SK-N-SH (cell line): ENCODE measurements around the gene SHANK1. TPM values are rescaled to one million over a fixed set of nuclear protein-coding genes. Genes with fewer than 3 reads are reported as not detected.

Source experiments
- CTCF ChIA-PET: fragments of 300-600, 350-600 bp; formaldehyde crosslinking; extraction: SDS; loops from one replicate; lab custom pipeline; 2021; lab: Yijun Ruan, JAX
- POLR2A ChIA-PET: fragments of 350-600 bp; sonication (Branson Sonifier 250); formaldehyde crosslinking; extraction: SDS; loops from one replicate; lab custom pipeline; 2020; ENCODE audit warnings: antibody characterized with exemption, inconsistent platforms; lab: Yijun Ruan, JAX
- DNase-seq: peaks from one replicate; pipeline ENCODE4 v3.0.0; 2012
- H2AFZ ChIP-seq: fragments of 200-600 bp; sonication (generic); 2 replicates; pipeline ENCODE4 v1.8.1; 2016; ENCODE audit warnings: antibody characterized with exemption, mild to moderate bottlenecking, low read depth
- H3F3A ChIP-seq: fragments of 200-600 bp; sonication (generic); replicated peaks from 2 replicates; pipeline ENCODE3; 2016; ENCODE audit warnings: antibody characterized with exemption, mild to moderate bottlenecking; ENCODE audit not compliant: insufficient read depth
- H3K27ac ChIP-seq, 2 experiments: fragments of 200-500 bp in 1 of 2; fragments of 200-600 bp in 1 of 2; sonication (Bioruptor generic) in 1 of 2; sonication (generic), shearing (Covaris generic) in 1 of 2; 2 replicates each; pipeline versions ENCODE4 v1.5.1 to v1.6.1; 2014 to 2016; ENCODE audit warnings: low read depth in 2 of 2, inconsistent platforms in 1 of 2, low read length in 1 of 2, mild to moderate bottlenecking in 1 of 2, mixed read lengths in 1 of 2
- H3K27me3 ChIP-seq: fragments of 200-600 bp; sonication (generic), shearing (Covaris generic); 2 replicates; pipeline ENCODE4 v1.6.1; 2016; ENCODE audit warnings: mixed run types; ENCODE audit not compliant: insufficient read depth
- H3K36me3 ChIP-seq, 2 experiments: fragments of 200-500 bp in 1 of 2; fragments of 200-600 bp in 1 of 2; sonication (Bioruptor generic) in 1 of 2; sonication (generic) in 1 of 2; replicated peaks in 1 of 2; 2 replicates each; pipeline versions ENCODE3 to v1.5.1; 2014 to 2016; ENCODE audit warnings: low read length in 1 of 2, mild to moderate bottlenecking in 1 of 2; ENCODE audit not compliant: insufficient read depth in 2 of 2, control insufficient read depth in 1 of 2
- H3K4me1 ChIP-seq, 2 experiments: fragments of 200-500 bp in 1 of 2; fragments of 200-600 bp in 1 of 2; sonication (Bioruptor generic) in 1 of 2; sonication (generic), shearing (Covaris generic) in 1 of 2; 2 replicates each; pipeline versions ENCODE4 v1.5.1 to v1.6.1; 2014 to 2016; ENCODE audit warnings: low read depth in 1 of 2, low read length in 1 of 2, mixed run types in 1 of 2; ENCODE audit not compliant: insufficient read depth in 2 of 2, control insufficient read depth in 1 of 2
- H3K4me2 ChIP-seq: fragments of 200-600 bp; sonication (generic), shearing (Covaris generic); 2 replicates; pipeline ENCODE4 v1.6.1; 2017; ENCODE audit warnings: mixed run types
- H3K4me3 ChIP-seq, 2 experiments: fragments of 200-500 bp in 1 of 2; fragments of 200-600 bp in 1 of 2; sonication (Bioruptor generic) in 1 of 2; sonication (generic), shearing (Covaris generic) in 1 of 2; 2 replicates each; pipeline versions ENCODE4 v1.5.1 to v1.8.1; 2014 to 2016; ENCODE audit warnings: low read depth in 2 of 2, inconsistent platforms in 1 of 2, low read length in 1 of 2, mild to moderate bottlenecking in 1 of 2, mixed read lengths in 1 of 2, moderate library complexity in 1 of 2
- H3K79me2 ChIP-seq: fragments of 200-600 bp; sonication (generic); 2 replicates; pipeline ENCODE4 v1.8.1; 2017; ENCODE audit warnings: mild to moderate bottlenecking; ENCODE audit not compliant: insufficient read depth
- H3K9ac ChIP-seq: fragments of 200-600 bp; sonication (generic); 2 replicates; pipeline ENCODE4 v1.6.1; 2017; ENCODE audit warnings: mixed run types
- H3K9me2 ChIP-seq: fragments of 200-600 bp; sonication (generic); 2 replicates; pipeline ENCODE4 v1.6.1; 2017; ENCODE audit warnings: mixed run types
- H3K9me3 ChIP-seq: fragments of 200-600 bp; sonication (generic); 2 replicates; pipeline ENCODE4 v1.6.1; 2017; ENCODE audit warnings: mixed run types, mild to moderate bottlenecking, moderate library complexity
- H4K20me1 ChIP-seq: fragments of 200-600 bp; sonication (generic); 2 replicates; pipeline ENCODE4 v1.6.1; 2017; ENCODE audit warnings: mild to moderate bottlenecking, mixed run types; ENCODE audit not compliant: insufficient read depth
- CHD2 ChIP-seq: fragments of 150-350 bp; IDR thresholded peaks from 2 replicates; pipeline ENCODE4 v1.6.1; 2018; ENCODE audit warnings: low read length; ENCODE audit not compliant: partially characterized antibody
- ELF1 ChIP-seq: IDR thresholded peaks from 2 replicates; pipeline ENCODE4 v1.4.0; 2012
- EP300 ChIP-seq, 2 experiments: IDR thresholded peaks; 2 replicates each; pipeline versions ENCODE4 v1.4.0 to v1.6.1; 2012; ENCODE audit warnings: borderline replicate concordance in 1 of 2, low read depth in 1 of 2, low read length in 1 of 2
- EZH2phosphoT487 ChIP-seq: fragments of 200-600 bp; sonication (generic); IDR thresholded peaks from 2 replicates; pipeline ENCODE4 v1.6.1; 2017; ENCODE audit warnings: low read depth, mixed run types, mild to moderate bottlenecking, antibody characterized with exemption, moderate library complexity, borderline replicate concordance
- FOSL2 ChIP-seq: IDR thresholded peaks from 2 replicates; pipeline ENCODE4 v1.4.0; 2012; ENCODE audit warnings: low read depth, mild to moderate bottlenecking, moderate library complexity, borderline replicate concordance
- FOXJ3 ChIP-seq: sonication (generic); formaldehyde crosslinking; IDR thresholded peaks from 2 replicates; pipeline ENCODE4 v1.5.1; 2020; ENCODE audit warnings: mild to moderate bottlenecking, missing genetic modification reagents
- GATA2 ChIP-seq: sonication (generic); formaldehyde crosslinking; IDR thresholded peaks from 2 replicates; pipeline ENCODE4 v1.5.0; 2020; ENCODE audit warnings: mild to moderate bottlenecking, missing genetic modification reagents
- JUND ChIP-seq: IDR thresholded peaks from 2 replicates; pipeline ENCODE4 v1.4.0; 2012
- NFIC ChIP-seq: IDR thresholded peaks from 2 replicates; pipeline ENCODE4 v1.4.0; 2012; ENCODE audit warnings: borderline replicate concordance
- NRF1 ChIP-seq: IDR thresholded peaks from 2 replicates; pipeline ENCODE4 v1.6.1; 2012; ENCODE audit warnings: low read depth, mild to moderate bottlenecking, low read length
- POLR2AphosphoS5 ChIP-seq: IDR thresholded peaks from 2 replicates; pipeline ENCODE4 v1.6.1; 2012; ENCODE audit warnings: low read depth, low read length
- RAD21 ChIP-seq: IDR thresholded peaks from 2 replicates; pipeline ENCODE4 v1.6.1; 2012; ENCODE audit warnings: mild to moderate bottlenecking, low read length
- RCOR1 ChIP-seq: fragments of 150-350 bp; IDR thresholded peaks from 2 replicates; pipeline ENCODE4 v1.6.1; 2017; ENCODE audit warnings: antibody characterized with exemption, low read length
- REST ChIP-seq: IDR thresholded peaks from 2 replicates; pipeline ENCODE4 v1.6.1; 2012; ENCODE audit warnings: mild to moderate bottlenecking, low read depth, low read length, moderate library complexity
- RFX5 ChIP-seq: IDR thresholded peaks from 2 replicates; pipeline ENCODE4 v1.6.1; 2012; ENCODE audit warnings: mild to moderate bottlenecking, improper control_type of control experiment, low read length
- SIN3A ChIP-seq: IDR thresholded peaks from 2 replicates; pipeline ENCODE4 v1.6.1; 2012; ENCODE audit warnings: low read depth, mild to moderate bottlenecking, low read length, moderate library complexity, borderline replicate concordance
- TAF1 ChIP-seq: IDR thresholded peaks from 2 replicates; pipeline ENCODE4 v1.6.1; 2012; ENCODE audit warnings: low read depth, mild to moderate bottlenecking, low read length, moderate library complexity, borderline replicate concordance
- TEAD4 ChIP-seq: IDR thresholded peaks from 2 replicates; pipeline ENCODE4 v1.4.0; 2012; ENCODE audit warnings: mild to moderate bottlenecking, borderline replicate concordance; ENCODE audit not compliant: insufficient read depth
- YY1 ChIP-seq: IDR thresholded peaks from 2 replicates; pipeline ENCODE4 v1.4.0; 2012; ENCODE audit warnings: low read depth, mild to moderate bottlenecking
- ZBTB33 ChIP-seq: IDR thresholded peaks from 2 replicates; pipeline ENCODE4 v1.4.0; 2012; ENCODE audit warnings: low read depth, borderline replicate concordance
- WGBS: methylation state at CpG from one replicate; pipeline ENCODE4 v1.1.6; 2017; ENCODE audit warnings: low lambda C conversion rate; 5-methylcytosine and 5-hydroxymethylcytosine counted together
- polyA plus RNA-seq, 3 experiments: library from polyadenylated mRNA; depleted of rRNA; stranded (reverse); fragments of >200 nt; gene quantifications; 2 replicates each; pipeline ENCODE4 v1.2.3, GENCODE V29; 2012
- TF ChIP-seq, protein P1 (sequence below): IDR thresholded peaks from 2 replicates; pipeline ENCODE4 v1.4.0; 2012; ENCODE audit warnings: low read depth
- TF ChIP-seq, protein P2 (sequence below): IDR thresholded peaks from 2 replicates; pipeline ENCODE4 v1.4.0; 2012; ENCODE audit warnings: low read depth, borderline replicate concordance

Gene SHANK1
- polyA plus RNA-seq, 1 of the 3 experiments (the other 2 are of a cell fraction) = 0.28 TPM

GRCh38 chr19:50721441-50722137, 2.0 kb upstream of the SHANK1 start:
- H3K9me2 ChIP-seq = no peaks in the 10 kb centered on the region
- POLR2A ChIA-PET = interaction anchor here (1.2 kb wide), 1 partner anchor 26 kb away, joined by 5 read pairs; no protein-coding TSS in a partner anchor
- peaks cover 10% of the 10 kb centered on the region for H3K79me2 ChIP-seq
- H3K27me3 ChIP-seq = no peaks in the 10 kb centered on the region
- H3K9me3 ChIP-seq = no peaks in the 10 kb centered on the region
- H4K20me1 ChIP-seq = no peaks in the 10 kb centered on the region
- no peak overlapping the region for H2AFZ ChIP-seq
- no peaks in the 10 kb centered on the region for H3K36me3 ChIP-seq
- WGBS = 79% methylated on average over 3 of the region's 10 CpGs
- peaks cover 0 to 19% of the 10 kb centered on the region in 2 experiments; a peak in 1 of 4 replicates for H3K4me1 ChIP-seq
- H3F3A ChIP-seq = no peaks in the 10 kb centered on the region
- DNase-seq = no peak
- H3K27ac ChIP-seq = no peak overlapping the region
- no peak for TF ChIP-seq CHD2
- TF ChIP-seq YY1 = no peak
- TF ChIP-seq EP300 (IDR thresholded peaks at IDR 0.05; ENCODE audit: borderline replicate concordance in 1 of 2, low read depth in 1 of 2, low read length in 1 of 2) = no peak
- no peak for TF ChIP-seq EZH2phosphoT487
- TF ChIP-seq, protein P1, sequence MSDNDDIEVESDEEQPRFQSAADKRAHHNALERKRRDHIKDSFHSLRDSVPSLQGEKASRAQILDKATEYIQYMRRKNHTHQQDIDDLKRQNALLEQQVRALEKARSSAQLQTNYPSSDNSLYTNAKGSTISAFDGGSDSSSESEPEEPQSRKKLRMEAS = no peak
- TF ChIP-seq RFX5 = no peak
- TF ChIP-seq JUND = no peak
- TF ChIP-seq TEAD4 = no peak
- no peak for TF ChIP-seq ELF1
- TF ChIP-seq ZBTB33 = no peak
- TF ChIP-seq FOXJ3 = no peak
- no peak for TF ChIP-seq GATA2 (CRISPR knock-in tag)
- TF ChIP-seq, protein P2, sequence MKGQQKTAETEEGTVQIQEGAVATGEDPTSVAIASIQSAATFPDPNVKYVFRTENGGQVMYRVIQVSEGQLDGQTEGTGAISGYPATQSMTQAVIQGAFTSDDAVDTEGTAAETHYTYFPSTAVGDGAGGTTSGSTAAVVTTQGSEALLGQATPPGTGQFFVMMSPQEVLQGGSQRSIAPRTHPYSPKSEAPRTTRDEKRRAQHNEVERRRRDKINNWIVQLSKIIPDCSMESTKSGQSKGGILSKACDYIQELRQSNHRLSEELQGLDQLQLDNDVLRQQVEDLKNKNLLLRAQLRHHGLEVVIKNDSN = no peak
- H3K9ac ChIP-seq = no peak overlapping the region
- CTCF ChIA-PET = interaction anchor here (0.7 to 6.4 kb wide), 6 partner anchors 12 to 165 kb away, joined by 3 to 113 read pairs (median 4); no protein-coding TSS in a partner anchor
- H3K4me3 ChIP-seq = no peak overlapping the region
- H3K4me2 ChIP-seq = no peak overlapping the region

GRCh38 chr19:50720921-50721381, 1.3 kb upstream of the SHANK1 start:
- ChIA-PET POLR2A (interaction anchor here (1.2 kb wide), 1 partner anchor 25 kb away, joined by 5 read pairs; no protein-coding TSS in a partner anchor), CTCF (interaction anchor here (1.0 to 6.4 kb wide), 5 partner anchors 12 to 164 kb away, joined by 3 to 113 read pairs (median 4); no protein-coding TSS in a partner anchor)
- Histone ChIP-seq H3K27me3 (no peaks in the 10 kb centered on the region), H3F3A (no peaks in the 10 kb centered on the region), H3K9me3 (no peaks in the 10 kb centered on the region), H3K27ac (no peak overlapping the region), H3K9me2 (no peaks in the 10 kb centered on the region), H2AFZ (no peak overlapping the region), H3K9ac (no peak overlapping the region), H3K36me3 (no peaks in the 10 kb centered on the region), H3K4me2 (no peak overlapping the region), H4K20me1 (no peaks in the 10 kb centered on the region), H3K4me1 (peaks cover 0 to 16% of the 10 kb centered on the region in 2 experiments; a peak in 1 of 4 replicates), H3K79me2 (peaks cover 4% of the 10 kb centered on the region; the same call in 1 of the 2 replicates), H3K4me3 (no peak overlapping the region)
- no peak for DNase-seq
- 59% methylated on average over 5 of the region's 8 CpGs for WGBS
- TF ChIP-seq NRF1 (no peak), NFIC (no peak), POLR2AphosphoS5 (no peak), FOSL2 (no peak), JUND (no peak), TAF1 (no peak), REST (no peak), RAD21 (no peak), SIN3A (no peak), RCOR1 (no peak)
